Fibroblast of peridontal ligament (primary cell): ENCODE measurements around the gene CHI3L2.
A peak's percentile ranks its signal among the peaks of the same experiment; 100 is the strongest.

Experiments
- DNase-seq: peaks from one replicate; pipeline ENCODE4 v3.0.0-alpha.2; 2010; ENCODE audit errors: extremely low read depth

CHI3L2 gene

GRCh38 chr1:111221276-111221632 is 6.3 kb upstream of the CHI3L2 start:
- DNase-seq = no peak

- no peak for DNase-seq
Observed at GRCh38 chr1:111221633-111222291, 5.8 kb upstream of the CHI3L2 start.

DNA sequence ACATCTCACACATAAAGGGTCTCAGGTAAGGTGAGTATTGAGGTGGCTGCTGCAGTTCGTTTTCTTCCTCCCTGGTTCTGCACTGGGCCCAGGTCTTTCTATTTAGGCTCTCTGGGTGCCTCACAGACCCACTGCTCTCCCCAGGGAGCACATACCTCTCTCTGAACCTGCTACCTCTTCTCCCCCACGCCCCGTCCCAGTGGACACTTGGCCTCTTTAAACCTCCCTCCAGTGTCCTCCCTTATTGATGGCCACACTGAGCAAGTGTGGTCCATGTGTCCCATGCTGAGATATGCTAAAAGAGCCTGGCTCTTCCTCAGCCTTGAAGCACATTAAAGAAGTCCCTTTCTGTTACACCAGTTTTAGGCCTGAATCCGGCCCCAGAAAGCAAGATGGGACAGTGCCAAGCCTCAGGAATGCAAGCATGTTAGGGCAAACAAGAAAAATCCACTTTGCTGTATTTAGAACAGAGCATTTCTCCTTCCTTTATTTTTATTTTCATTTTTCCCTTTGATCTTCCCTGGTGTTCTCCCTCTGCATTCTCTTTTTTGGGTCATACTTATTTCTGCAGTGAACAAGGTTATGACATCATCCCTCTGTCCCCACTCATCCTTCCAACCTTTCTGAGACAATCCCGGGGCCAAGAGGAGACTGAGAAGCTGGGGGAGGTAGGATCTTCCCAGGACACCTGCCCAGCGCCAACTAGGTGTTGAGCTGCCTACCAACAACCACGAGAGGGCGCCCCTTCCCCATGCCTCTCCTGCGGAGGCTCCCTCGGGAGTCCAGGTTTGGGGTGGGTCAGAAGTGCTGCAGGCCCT is 5.0 kb upstream of the CHI3L2 start:
- DNase-seq = peak; percentile 52

- DNase-seq = no peak
Observed at GRCh38 chr1:111223126-111223685, 4.3 kb upstream of the CHI3L2 start.

GRCh38 chr1:111225091-111225490 is 2.4 kb upstream of the CHI3L2 start:
- DNase-seq = no peak

DNA sequence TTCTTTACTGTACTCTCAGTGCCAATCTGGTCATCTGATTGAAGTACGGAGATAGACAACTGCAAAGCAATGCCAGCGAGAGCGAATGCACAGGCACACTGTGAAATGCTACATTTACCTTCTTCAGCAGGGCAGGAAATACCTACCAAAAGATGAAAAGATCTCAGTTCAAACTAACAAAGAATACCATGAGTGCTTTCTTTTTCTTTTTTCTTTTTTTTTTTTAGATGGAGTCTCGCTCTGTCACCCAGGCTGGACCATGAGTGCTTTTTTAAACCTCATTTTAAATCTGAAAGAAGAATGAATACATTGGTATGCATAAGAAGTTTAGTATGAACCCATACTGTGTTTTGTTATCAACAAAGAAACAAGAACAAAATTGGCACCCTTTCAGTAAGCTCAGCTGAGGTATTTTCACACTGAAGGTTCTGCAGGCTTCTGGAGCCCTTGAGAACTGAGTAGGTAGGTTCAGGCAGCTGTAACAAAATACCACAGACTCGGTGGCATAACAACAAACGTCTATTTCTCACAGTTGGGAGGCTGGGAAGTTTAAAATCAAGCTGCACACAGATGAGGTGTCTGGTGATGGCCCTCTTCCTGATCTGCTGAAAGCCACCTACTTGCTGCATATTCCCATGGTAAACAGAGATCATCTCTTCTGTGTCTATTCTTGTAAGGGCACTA is 1.7 kb upstream of the CHI3L2 start:
- no peak for DNase-seq

GRCh38 chr1:111227851-111228747 is 586 bp downstream of the CHI3L2 start:
- DNase-seq = peak; percentile 90

DNA sequence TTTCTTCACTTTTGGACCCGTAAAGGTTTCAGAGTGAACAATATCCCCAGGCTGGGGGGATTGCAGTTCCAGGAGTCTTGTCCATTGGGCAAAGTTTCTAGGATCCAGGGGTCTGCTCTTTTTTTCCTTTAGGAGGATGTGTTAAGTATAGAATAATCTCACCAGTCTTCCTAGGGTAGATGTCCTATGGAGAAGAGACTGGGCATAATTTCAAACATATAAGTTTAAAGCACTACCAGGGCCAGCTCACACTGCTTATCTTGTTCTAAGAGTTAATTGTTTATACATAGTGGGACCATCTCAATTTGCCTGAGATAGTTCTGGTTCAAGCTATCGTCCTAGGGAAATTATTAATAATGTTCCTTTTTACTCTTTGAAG is 1.2 kb downstream of the CHI3L2 start:
- no peak for DNase-seq

GRCh38 chr1:111232134-111232533 is 4.6 kb downstream of the CHI3L2 start:
- no peak for DNase-seq

DNA sequence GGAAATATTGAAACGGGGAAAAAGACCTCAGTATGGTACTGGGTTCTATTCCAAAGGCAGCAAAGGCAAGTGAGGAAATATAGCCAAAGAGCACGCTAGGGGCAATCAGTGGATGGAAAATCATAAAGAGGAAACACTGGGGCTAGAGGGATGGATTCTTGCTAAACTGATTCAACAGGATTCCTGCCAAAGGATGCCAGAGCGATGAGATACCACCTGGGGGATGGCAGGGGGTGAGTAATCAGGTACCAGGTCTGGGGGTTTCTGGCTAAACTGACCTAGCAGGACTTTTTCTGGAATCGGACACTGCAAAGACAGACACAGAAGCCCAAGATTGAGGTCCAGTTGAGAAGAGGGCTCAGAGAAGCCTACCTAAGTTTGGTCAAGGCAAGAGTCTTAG is 6.7 kb downstream of the CHI3L2 start:
- no peak for DNase-seq

DNA sequence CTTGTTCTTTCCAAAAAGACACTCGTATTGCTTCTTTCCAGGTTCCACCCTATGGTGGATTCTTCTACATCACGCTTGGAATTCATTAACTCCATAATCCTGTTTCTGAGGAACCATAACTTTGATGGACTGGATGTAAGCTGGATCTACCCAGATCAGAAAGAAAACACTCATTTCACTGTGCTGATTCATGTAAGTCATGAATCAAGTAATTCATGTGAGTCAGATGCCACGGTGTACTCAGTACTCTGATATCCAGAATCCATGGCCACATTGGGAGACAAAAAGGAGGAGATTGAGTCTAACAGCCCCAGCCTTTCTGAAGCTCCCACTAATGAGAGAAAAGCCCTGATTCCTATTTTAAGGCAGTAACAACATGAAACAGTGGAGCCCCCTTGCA is 7.4 kb downstream of the CHI3L2 start:
- DNase-seq = peak; percentile 67

- DNase-seq = no peak
Observed at GRCh38 chr1:111236379-111236778, 8.9 kb downstream of the CHI3L2 start.

DNA sequence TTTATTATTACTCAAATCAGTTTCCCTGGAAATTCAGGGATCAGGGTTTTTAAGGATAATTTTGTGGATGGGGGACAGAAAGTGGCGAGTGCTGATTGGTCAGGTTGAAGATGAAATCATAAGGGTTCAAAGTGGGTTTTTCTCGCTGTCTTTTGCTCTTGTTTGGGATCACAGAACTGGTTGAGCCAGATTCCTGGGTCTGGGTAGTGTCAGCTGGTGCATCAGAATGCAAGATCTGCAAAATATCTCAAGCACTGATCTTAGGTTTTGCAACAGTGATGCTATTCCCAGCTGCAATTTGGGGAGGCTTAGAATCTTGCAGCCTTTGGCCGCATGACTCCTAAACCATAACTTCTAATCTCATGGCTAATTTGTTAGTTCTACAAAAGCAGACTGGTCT is 9.3 kb downstream of the CHI3L2 start:
- DNase-seq = no peak

GRCh38 chr1:111238056-111238795 is 10.7 kb downstream of the CHI3L2 start:
- no peak for DNase-seq

DNA sequence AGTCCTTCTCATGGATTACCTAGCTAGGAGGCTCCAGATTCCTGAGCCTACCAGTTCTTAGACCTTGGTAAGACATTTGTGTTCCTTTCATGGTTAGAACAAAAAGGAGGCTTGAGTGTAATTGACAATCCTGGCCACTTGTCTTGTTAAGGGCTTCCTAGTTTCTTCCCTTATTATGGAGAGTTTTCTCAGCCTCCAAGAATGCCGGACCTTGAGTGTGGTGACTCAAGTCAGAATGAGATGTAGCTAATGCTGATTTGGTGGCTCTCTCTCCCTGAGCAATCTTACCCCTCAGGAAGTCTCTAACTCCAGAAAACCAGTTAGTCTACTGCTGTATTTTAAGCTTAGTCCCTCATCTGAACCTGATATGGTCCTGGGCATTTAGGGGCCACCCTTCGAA is 14.3 kb downstream of the CHI3L2 start:
- DNase-seq = no peak

DNA sequence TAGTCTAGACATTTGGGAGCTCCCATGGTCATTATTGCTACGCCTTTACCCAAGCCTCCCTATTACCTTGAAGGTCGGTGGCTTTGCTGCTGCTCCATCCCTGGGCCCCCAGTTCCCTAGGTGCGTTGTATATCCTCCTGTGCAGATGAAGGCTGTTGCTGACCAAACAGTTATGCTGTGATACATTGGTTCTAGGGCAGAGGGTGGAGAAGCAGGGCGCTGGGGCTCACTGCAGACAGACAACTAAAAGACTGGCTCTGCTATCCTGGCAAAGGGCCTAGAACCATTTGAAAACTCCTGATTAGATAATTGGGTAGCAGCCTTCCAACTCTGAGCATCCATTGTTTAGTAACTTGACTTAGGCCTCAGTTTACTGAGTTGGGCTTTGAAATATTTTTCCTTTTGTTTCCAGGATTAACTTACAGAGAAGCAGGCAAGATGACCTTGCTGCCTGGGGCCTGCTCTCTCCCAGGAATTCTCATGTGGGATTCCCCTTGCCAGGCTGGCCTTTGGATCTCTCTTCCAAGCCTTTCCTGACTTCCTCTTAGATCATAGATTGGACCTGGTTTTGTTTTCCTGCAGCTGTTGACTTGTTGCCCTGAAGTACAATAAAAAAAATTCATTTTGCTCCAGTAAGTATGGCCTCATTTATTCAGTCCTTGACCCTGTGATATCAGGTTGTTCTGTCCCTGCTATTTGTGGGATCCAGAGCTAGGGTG is 15.5 kb downstream of the CHI3L2 start:
- DNase-seq = no peak

DNA sequence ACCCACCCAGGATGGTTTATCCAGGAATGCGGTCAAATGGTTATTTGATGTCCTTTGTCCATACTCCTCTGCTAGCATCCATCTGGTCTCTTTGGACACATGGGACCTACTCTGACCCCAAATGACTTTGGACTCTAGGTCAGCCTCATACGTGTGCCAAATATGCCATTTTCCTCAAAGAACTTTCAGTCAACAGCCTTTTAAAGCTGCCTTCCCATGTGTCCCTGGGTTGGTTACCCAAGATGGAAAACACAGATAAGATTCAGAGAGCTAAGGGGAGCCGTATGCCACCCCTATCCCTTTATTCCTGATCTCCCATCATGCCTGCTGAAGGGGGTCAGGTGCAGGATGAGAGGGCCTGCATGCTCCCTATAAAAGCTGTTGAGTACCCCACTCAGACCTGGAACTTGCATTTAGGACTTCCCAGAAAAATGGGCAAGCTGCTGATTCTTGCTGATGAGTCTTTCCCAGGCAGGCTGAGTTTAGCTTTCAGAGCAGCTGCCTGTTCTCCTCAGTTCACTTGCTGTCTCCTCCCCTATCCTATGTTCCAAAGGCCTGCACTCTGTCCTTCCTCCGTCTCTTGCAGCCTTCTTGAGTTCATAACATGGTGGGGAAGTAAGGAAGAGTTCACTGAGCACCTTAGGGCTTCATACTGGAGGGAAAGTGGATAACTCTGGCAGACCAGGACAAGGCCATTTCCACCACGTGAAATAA is 19.8 kb downstream of the CHI3L2 start:
- DNase-seq = no peak

- DNase-seq = no peak
Observed at GRCh38 chr1:111249960-111250359, 22.4 kb downstream of the CHI3L2 start.

DNA sequence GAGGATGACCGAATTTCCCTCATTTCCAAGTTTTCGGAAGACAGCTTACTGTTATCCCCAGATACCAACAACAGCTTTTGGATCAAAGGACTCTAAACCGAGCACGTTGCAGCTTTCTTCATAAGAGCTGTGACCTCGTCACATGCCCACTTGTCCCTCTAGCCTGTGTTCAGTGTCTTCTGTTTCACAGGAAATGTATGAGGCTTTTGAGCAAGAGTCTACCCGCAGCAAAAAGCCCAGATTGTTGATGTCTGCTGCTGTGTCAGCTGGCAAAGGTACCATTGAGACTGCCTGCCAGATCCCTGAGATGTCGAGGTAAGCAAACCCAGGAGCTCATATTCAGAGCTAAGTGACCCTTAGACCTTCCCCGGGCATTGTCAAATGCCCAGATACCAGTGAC is 24.1 kb downstream of the CHI3L2 start:
- DNase-seq = no peak

DNA sequence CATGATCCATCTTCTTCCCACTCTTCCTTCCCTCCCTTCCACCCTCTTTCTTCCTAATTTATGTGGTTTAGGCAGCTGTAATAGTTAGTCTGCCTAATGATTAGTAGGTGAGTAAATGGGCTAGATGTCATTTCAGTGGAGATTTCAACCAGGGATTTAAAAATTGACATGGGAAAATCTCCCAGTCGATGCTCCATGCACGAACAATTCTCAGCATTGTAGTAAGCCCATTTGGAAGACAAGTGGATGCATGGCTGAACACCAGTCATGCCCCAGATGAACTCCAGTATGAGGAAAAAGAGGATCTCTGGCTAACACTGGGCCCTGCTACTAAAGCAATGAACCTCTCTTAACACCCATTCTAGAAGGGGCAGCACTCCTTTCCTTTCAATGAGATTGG is 25.3 kb downstream of the CHI3L2 start:
- DNase-seq = no peak
